ENCODE results near the gene RERE. TPM values are rescaled to one million over a fixed set of nuclear protein-coding genes. Genes with fewer than 3 reads are reported as not detected.

Gene RERE
- total and polyA plus RNA-seq, 11 donors, result 53.5 to 236 (median 121) TPM

DNA sequence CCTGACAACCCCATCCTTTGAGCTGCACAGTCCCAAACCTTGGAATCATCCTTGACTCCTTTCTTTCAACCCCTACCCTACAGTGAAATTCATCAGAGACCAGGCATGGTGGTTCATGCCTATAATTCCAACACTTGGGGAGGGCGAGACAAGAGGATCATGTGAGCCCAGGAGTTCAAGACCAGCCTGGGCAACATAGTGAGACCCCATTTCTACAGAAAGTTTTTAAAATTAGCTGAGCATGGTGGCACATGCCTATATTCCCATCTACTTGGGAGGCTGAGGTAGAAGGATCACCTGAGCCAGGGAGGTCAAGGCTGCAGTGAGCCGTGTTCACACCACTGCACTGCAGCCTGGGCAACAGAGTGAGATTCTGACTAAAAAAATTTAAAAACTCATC is 34.5 kb downstream of the RERE start:
- intact Hi-C loops (cut with DNase I), result no loop called here
- H3K27me3 ChIP-seq, result no peaks in the 10 kb centered on the region
- WGBS, 4 donors, result 93 to 100% (median 95%) methylated on average over 2 of the region's 2 CpGs
- DNase-seq (no peak), ATAC-seq (no peak)
- no peak overlapping the region for H3K27ac ChIP-seq
- TF ChIP-seq CTCF (IDR thresholded peaks at IDR 0.05) (no peak), POLR2A (IDR thresholded peaks at IDR 0.05) (no peak)
- H3K36me3 ChIP-seq, result peaks cover 0 to 5% (median 0%) of the 10 kb centered on the region in 9 donors
- H3K9me3 ChIP-seq, result no peaks in the 10 kb centered on the region
- H3K4me1 ChIP-seq, result peaks cover 0 to 18% (median 4%) of the 10 kb centered on the region in 12 donors
- no peak overlapping the region for H3K4me3 ChIP-seq

GRCh38 chr1:8782001-8782620 is 35.3 kb downstream of the RERE start:
- ATAC-seq, result no peak
- 61 to 74% (median 68%) methylated on average over 3 of the region's 3 CpGs for WGBS, 4 donors
- Histone ChIP-seq H3K9me3 (no peaks in the 10 kb centered on the region), H3K4me3 (no peak overlapping the region), H3K27me3 (no peaks in the 10 kb centered on the region), H3K36me3 (peaks cover 0 to 4% (median 0%) of the 10 kb centered on the region in 9 donors), H3K4me1 (peaks cover 0 to 18% (median 4%) of the 10 kb centered on the region in 12 donors), H3K27ac (no peak overlapping the region)
- no peak for TF ChIP-seq CTCF (IDR thresholded peaks at IDR 0.05)
- no peak for TF ChIP-seq POLR2A (IDR thresholded peaks at IDR 0.05)
- no peak for DNase-seq
- intact Hi-C loops (cut with DNase I), result no loop called here

DNA sequence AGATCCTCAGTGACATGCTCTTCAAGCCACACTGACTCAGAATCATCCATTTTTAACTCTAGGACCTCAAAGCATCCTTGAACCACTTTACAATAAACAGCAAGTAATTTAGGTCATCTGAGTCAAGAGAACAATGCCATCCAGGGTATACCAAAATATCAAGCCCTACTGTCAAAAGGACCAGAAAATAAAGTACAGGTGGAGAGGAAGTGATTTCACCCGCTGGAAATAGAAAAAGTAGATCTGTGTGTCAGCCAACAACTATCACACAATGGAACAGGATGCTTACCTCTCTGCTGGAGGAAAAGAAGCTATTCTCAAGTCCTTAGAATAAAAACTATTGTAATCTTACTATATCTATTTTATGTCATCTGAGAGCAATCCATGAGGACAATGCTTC is 37.0 kb downstream of the RERE start:
- 60 to 79% (median 66%) methylated on average over 1 of the region's 1 CpG for WGBS, 4 donors
- intact Hi-C loops (cut with DNase I), result no loop called here
- Histone ChIP-seq H3K27me3 (no peaks in the 10 kb centered on the region), H3K27ac (peak overlapping the region in 2 of 12 donors; percentile 5 to 38), H3K4me3 (no peak overlapping the region), H3K4me1 (peaks cover 0 to 18% (median 4%) of the 10 kb centered on the region in 12 donors), H3K9me3 (no peaks in the 10 kb centered on the region), H3K36me3 (no peaks in the 10 kb centered on the region)
- TF ChIP-seq CTCF (IDR thresholded peaks at IDR 0.05), result no peak
- no peak for TF ChIP-seq POLR2A (IDR thresholded peaks at IDR 0.05)
- no peak for DNase-seq
- ATAC-seq, result peak in 2 of 4 donors; percentile 49 to 80

DNA sequence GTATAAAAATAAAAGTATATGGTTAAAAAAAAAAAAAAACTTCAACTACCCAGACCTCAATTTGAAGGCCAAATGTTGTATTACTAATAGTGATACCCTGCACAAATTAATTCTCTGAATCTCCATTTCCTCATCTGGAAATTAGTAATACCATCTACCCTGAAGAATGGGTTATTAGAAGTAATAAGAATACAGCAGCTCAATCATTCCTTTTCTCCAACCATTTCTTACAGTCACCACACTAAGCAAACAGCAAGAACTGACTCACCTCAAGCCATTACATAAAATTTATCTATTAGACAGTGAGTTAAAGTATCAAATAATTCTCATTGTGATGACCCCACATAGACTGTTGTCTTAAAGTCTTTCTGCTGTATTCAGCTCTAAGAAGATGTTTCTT is 39.6 kb downstream of the RERE start:
- H3K4me3 ChIP-seq, result no peak overlapping the region
- no peak for TF ChIP-seq CTCF (IDR thresholded peaks at IDR 0.05)
- TF ChIP-seq POLR2A (IDR thresholded peaks at IDR 0.05), result no peak
- H3K4me1 ChIP-seq, result peaks cover 0 to 18% (median 4%) of the 10 kb centered on the region in 12 donors
- no peaks in the 10 kb centered on the region for H3K27me3 ChIP-seq
- H3K27ac ChIP-seq, result no peak overlapping the region
- H3K9me3 ChIP-seq, result no peaks in the 10 kb centered on the region
- intact Hi-C loops (cut with DNase I), result no loop called here
- no peaks in the 10 kb centered on the region for H3K36me3 ChIP-seq
- DNase-seq (no peak), ATAC-seq (no peak)

Data from heart left ventricle (tissue), 16 donors.